Measurements from ENCODE around the gene NOTCH2. TPM values are rescaled to one million over a fixed set of nuclear protein-coding genes. Genes with fewer than 3 reads are reported as not detected.

NOTCH2 gene
- total RNA-seq, 1 donor from 2014 or later = 180 TPM

- Mint-ChIP-seq H3K4me1 (ENCODE audit: unreplicated experiment) (peaks cover 46% of the 10 kb centered on the region), H3K4me3 (ENCODE audit: unreplicated experiment) (no peak overlapping the region), H3K27me3 (ENCODE audit: unreplicated experiment) (no peaks in the 10 kb centered on the region), H3K36me3 (ENCODE audit: unreplicated experiment) (peaks cover 38% of the 10 kb centered on the region), H3K9me3 (ENCODE audit: unreplicated experiment) (no peaks in the 10 kb centered on the region), H3K27ac (ENCODE audit: unreplicated experiment) (no peak overlapping the region)
- no peak for TF ChIP-seq CTCF (IDR thresholded peaks at IDR 0.05)
- DNase-seq (ENCODE audit: extremely low spot score, unreplicated experiment) = no peak
These were observed 111.2 kb downstream of the NOTCH2 start for GRCh38 chr1:119958223-119958622.

GRCh38 chr1:119956306-119956705 is 113.2 kb downstream of the NOTCH2 start:
- TF ChIP-seq CTCF (IDR thresholded peaks at IDR 0.05) = no peak
- Mint-ChIP-seq H3K27me3 (ENCODE audit: unreplicated experiment) (no peaks in the 10 kb centered on the region), H3K36me3 (ENCODE audit: unreplicated experiment) (peaks cover 30% of the 10 kb centered on the region), H3K27ac (ENCODE audit: unreplicated experiment) (no peak overlapping the region), H3K4me1 (ENCODE audit: unreplicated experiment) (peaks cover 33% of the 10 kb centered on the region), H3K4me3 (ENCODE audit: unreplicated experiment) (no peak overlapping the region), H3K9me3 (ENCODE audit: unreplicated experiment) (no peaks in the 10 kb centered on the region)
- no peak for DNase-seq (ENCODE audit: extremely low spot score, unreplicated experiment)

GRCh38 chr1:119954476-119955422 is 114.7 kb downstream of the NOTCH2 start:
- TF ChIP-seq CTCF (IDR thresholded peaks at IDR 0.05) = no peak
- DNase-seq (ENCODE audit: extremely low spot score, unreplicated experiment) = no peak
- Mint-ChIP-seq H3K9me3 (ENCODE audit: unreplicated experiment) (no peaks in the 10 kb centered on the region), H3K36me3 (ENCODE audit: unreplicated experiment) (peaks cover 33% of the 10 kb centered on the region), H3K4me3 (ENCODE audit: unreplicated experiment) (no peak overlapping the region), H3K4me1 (ENCODE audit: unreplicated experiment) (peaks cover 18% of the 10 kb centered on the region), H3K27me3 (ENCODE audit: unreplicated experiment) (no peaks in the 10 kb centered on the region), H3K27ac (ENCODE audit: unreplicated experiment) (no peak overlapping the region)

- Mint-ChIP-seq H3K36me3 (ENCODE audit: unreplicated experiment) (peaks cover 30% of the 10 kb centered on the region), H3K27me3 (ENCODE audit: unreplicated experiment) (no peaks in the 10 kb centered on the region), H3K27ac (ENCODE audit: unreplicated experiment) (no peak overlapping the region), H3K4me3 (ENCODE audit: unreplicated experiment) (no peak overlapping the region), H3K9me3 (ENCODE audit: unreplicated experiment) (no peaks in the 10 kb centered on the region), H3K4me1 (ENCODE audit: unreplicated experiment) (peaks cover 13% of the 10 kb centered on the region)
- no peak for TF ChIP-seq CTCF (IDR thresholded peaks at IDR 0.05)
- DNase-seq (ENCODE audit: extremely low spot score, unreplicated experiment) = no peak
These were observed 116.0 kb downstream of the NOTCH2 start for GRCh38 chr1:119953266-119953998.

GRCh38 chr1:119952496-119952895 is 117.0 kb downstream of the NOTCH2 start:
- H3K27ac Mint-ChIP-seq (ENCODE audit: unreplicated experiment) = no peak overlapping the region
- no peak for TF ChIP-seq CTCF (IDR thresholded peaks at IDR 0.05)
- H3K36me3 Mint-ChIP-seq (ENCODE audit: unreplicated experiment) = peaks cover 26% of the 10 kb centered on the region
- DNase-seq (ENCODE audit: extremely low spot score, unreplicated experiment) = no peak
- H3K9me3 Mint-ChIP-seq (ENCODE audit: unreplicated experiment) = no peaks in the 10 kb centered on the region
- H3K4me3 Mint-ChIP-seq (ENCODE audit: unreplicated experiment) = no peak overlapping the region
- H3K27me3 Mint-ChIP-seq (ENCODE audit: unreplicated experiment) = no peaks in the 10 kb centered on the region
- peaks cover 12% of the 10 kb centered on the region for H3K4me1 Mint-ChIP-seq (ENCODE audit: unreplicated experiment)

Data from osteocyte (in vitro differentiated cells).